VCaP (cell line): ENCODE data around the gene NIP7.
"Not testable (repeated sequence)": the region's sequence is repeated elsewhere in the genome, so short reads cannot be mapped to it uniquely, and the experiment has no call there.

ENCODE experiments used
- H3K27ac ChIP-seq: fragments of 450-650 bp; 2 replicates; pipeline ENCODE4 v1.5.1; 2017
- TF ChIP-seq, protein P1 (sequence below): fragments of 450-650 bp; conservative IDR thresholded peaks from 2 replicates; pipeline ENCODE4 v1.5.1; 2017; ENCODE audit warnings: mild to moderate bottlenecking, moderate library complexity

The NIP7 gene

GRCh38 chr16:69349536-69349935, 10.0 kb downstream of the NIP7 start:
- TF ChIP-seq, protein P1, sequence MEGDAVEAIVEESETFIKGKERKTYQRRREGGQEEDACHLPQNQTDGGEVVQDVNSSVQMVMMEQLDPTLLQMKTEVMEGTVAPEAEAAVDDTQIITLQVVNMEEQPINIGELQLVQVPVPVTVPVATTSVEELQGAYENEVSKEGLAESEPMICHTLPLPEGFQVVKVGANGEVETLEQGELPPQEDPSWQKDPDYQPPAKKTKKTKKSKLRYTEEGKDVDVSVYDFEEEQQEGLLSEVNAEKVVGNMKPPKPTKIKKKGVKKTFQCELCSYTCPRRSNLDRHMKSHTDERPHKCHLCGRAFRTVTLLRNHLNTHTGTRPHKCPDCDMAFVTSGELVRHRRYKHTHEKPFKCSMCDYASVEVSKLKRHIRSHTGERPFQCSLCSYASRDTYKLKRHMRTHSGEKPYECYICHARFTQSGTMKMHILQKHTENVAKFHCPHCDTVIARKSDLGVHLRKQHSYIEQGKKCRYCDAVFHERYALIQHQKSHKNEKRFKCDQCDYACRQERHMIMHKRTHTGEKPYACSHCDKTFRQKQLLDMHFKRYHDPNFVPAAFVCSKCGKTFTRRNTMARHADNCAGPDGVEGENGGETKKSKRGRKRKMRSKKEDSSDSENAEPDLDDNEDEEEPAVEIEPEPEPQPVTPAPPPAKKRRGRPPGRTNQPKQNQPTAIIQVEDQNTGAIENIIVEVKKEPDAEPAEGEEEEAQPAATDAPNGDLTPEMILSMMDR, result no peak
- peak overlapping the region; percentile 74 for H3K27ac ChIP-seq

GRCh38 chr16:69350536-69351133, 11.1 kb downstream of the NIP7 start:
- TF ChIP-seq, protein P1, result no peak

GRCh38 chr16:69351309-69352027, 11.9 kb downstream of the NIP7 start, which contains the start of gene TMED6:
TMED6 (minus strand) TSS chr16:69351786; CDS start chr16:69351753, 33 bp downstream.
- TF ChIP-seq, protein P1, result no peak
- peak within 1 kb of the TSS; percentile 74 for H3K27ac ChIP-seq

More at GRCh38 chr16:69350536-69351133, 11.1 kb downstream of the NIP7 start:
- H3K27ac ChIP-seq, result peak overlapping the region; percentile 74

DNA sequence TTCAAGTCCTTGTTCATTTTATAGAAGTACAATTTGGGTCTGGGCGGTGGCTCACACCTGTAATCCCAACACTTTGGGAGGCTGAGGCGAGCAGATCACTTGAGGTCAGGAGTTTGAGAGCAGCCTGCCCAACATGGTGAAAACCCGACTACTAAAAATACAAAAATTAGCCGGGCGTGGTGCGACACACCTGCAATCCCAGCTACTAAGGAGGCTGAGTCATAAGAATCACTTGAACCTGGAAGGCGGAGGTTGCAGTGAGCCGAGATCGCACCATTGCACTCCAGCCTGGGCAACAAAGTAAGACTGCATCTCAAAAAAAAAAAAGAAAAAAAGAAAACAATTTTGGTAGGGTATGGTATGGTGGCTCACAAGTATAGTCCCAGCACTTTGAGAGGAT, 20.5 kb downstream of the NIP7 start:
- not testable (repeated sequence) for H3K27ac ChIP-seq

- TF ChIP-seq, protein P1, result no peak
- H3K27ac ChIP-seq, result no peak overlapping the region
Measured at GRCh38 chr16:69363281-69363717, 23.7 kb downstream of the NIP7 start.

GRCh38 chr16:69364088-69364487, 24.5 kb downstream of the NIP7 start:
- H3K27ac ChIP-seq, result no peak overlapping the region
- TF ChIP-seq, protein P1, result no peak

DNA sequence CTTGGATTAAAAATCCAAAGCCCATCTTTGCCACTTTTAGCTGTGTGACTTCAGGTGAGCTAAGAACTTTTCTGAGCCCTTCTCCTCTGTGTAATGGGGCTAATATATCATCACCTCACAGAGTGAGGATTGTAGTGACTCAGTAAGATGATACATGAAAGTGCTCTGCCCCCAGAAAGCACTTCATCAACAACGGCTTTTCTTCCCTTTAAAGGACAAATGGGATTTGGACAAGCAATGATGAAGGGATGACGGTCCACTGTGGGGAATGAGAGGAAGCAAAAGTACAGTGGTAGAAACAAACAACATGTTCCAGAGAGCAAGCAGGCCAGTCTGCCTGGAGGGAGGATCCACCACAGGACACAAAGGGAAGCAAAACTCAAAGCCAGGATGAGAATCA, 26.3 kb downstream of the NIP7 start:
- TF ChIP-seq, protein P1, result no peak
- H3K27ac ChIP-seq, result no peak overlapping the region

- TF ChIP-seq, protein P1, result no peak
- no peak overlapping the region for H3K27ac ChIP-seq
Measured at GRCh38 chr16:69366431-69366830, 26.9 kb downstream of the NIP7 start.
